HepG2 (cell line): Measurements from ENCODE around the gene MAP2K6.

Experiments
- CTCF ChIP-seq: sonication (generic); formaldehyde crosslinking; IDR thresholded peaks from 2 replicates; pipeline ENCODE4 v1.5.0; 2020; ENCODE audit warnings: mild to moderate bottlenecking, missing genetic modification reagents, moderate library complexity
- EP300 ChIP-seq, 3 experiments: sonication (generic) in 1 of 3; formaldehyde crosslinking in 1 of 3; IDR thresholded peaks; 2 replicates each; pipeline versions ENCODE4 v1.5.1 to v1.6.1; 2011 to 2020; ENCODE audit warnings: low read depth in 2 of 3, low read length in 2 of 3, borderline replicate concordance in 1 of 3, improper control_type of control experiment in 1 of 3, mild to moderate bottlenecking in 1 of 3, missing genetic modification reagents in 1 of 3, moderate library complexity in 1 of 3
- HMGXB4 ChIP-seq, 2 experiments: sonication (generic) in 1 of 2; formaldehyde crosslinking in 1 of 2; IDR thresholded peaks; 2 replicates each; pipeline versions ENCODE4 v1.4.0 to v1.6.1; 2018 to 2020; ENCODE audit warnings: missing genetic modification reagents in 2 of 2, borderline replicate concordance in 1 of 2, low read depth in 1 of 2, mild to moderate bottlenecking in 1 of 2, missing biosample characterization in 1 of 2
- MAFK ChIP-seq, 2 experiments: IDR thresholded peaks in 1 of 2; conservative IDR thresholded peaks in 1 of 2; 2 replicates each; pipeline ENCODE4 v1.6.1; 2011; ENCODE audit warnings: improper control_type of control experiment in 2 of 2, low read length in 2 of 2
- MAX ChIP-seq: IDR thresholded peaks from 2 replicates; pipeline ENCODE4 v1.6.1; 2012; ENCODE audit warnings: inconsistent platforms
- NCOA2 ChIP-seq: sonication (generic); formaldehyde crosslinking; IDR thresholded peaks from 2 replicates; pipeline ENCODE4 v1.8.0; 2022; ENCODE audit warnings: inconsistent platforms
- TBP ChIP-seq: sonication (generic); formaldehyde crosslinking; IDR thresholded peaks from 2 replicates; pipeline ENCODE4 v1.5.0; 2020; ENCODE audit warnings: missing genetic modification reagents
- ZMAT5 ChIP-seq: sonication (generic); formaldehyde crosslinking; IDR thresholded peaks from 2 replicates; pipeline ENCODE4 v1.5.0; 2020; ENCODE audit warnings: mild to moderate bottlenecking, low read depth, missing genetic modification reagents, borderline replicate concordance
- ZNF17 ChIP-seq: sonication (generic); formaldehyde crosslinking; IDR thresholded peaks from 2 replicates; pipeline ENCODE4 v1.5.0; 2020; ENCODE audit warnings: mild to moderate bottlenecking, missing genetic modification reagents
- ZNF777 ChIP-seq: sonication (generic); formaldehyde crosslinking; IDR thresholded peaks from 2 replicates; pipeline ENCODE4 v1.4.0; 2020; ENCODE audit warnings: missing genetic modification reagents
- ZNF792 ChIP-seq: IDR thresholded peaks from 2 replicates; pipeline ENCODE4 v1.6.1; 2016
- TF ChIP-seq, protein P1 (sequence below): fragments of 450-650 bp; IDR thresholded peaks from 2 replicates; pipeline ENCODE4 v1.6.1; 2017; ENCODE audit warnings: mild to moderate bottlenecking

GRCh38 chr17:69452664-69453260, 38.3 kb downstream of the MAP2K6 start:
- TF ChIP-seq CTCF (CRISPR knock-in tag) = no peak
- no peak for TF ChIP-seq MAFK (conservative IDR thresholded peaks at IDR 0.05 in 1 of 2, IDR thresholded peaks at IDR 0.05 in 1 of 2; ENCODE audit: low read length in 2 of 2)
- no peak for TF ChIP-seq ZMAT5 (CRISPR knock-in tag)
- no peak for TF ChIP-seq ZNF777 (CRISPR knock-in tag)
- TF ChIP-seq MAX = no peak
- TF ChIP-seq ZNF17 (CRISPR knock-in tag) = no peak
- no peak for TF ChIP-seq EP300 (IDR thresholded peaks at IDR 0.05; ENCODE audit: low read depth in 2 of 2, low read length in 2 of 2)
- TF ChIP-seq EP300 (CRISPR knock-in tag; IDR thresholded peaks at IDR 0.05; ENCODE audit: borderline replicate concordance) = no peak
- TF ChIP-seq NCOA2 = no peak
- TF ChIP-seq HMGXB4 (CRISPR knock-in tag; IDR thresholded peaks at IDR 0.05; ENCODE audit: borderline replicate concordance in 1 of 2, low read depth in 1 of 2) = no peak
- TF ChIP-seq ZNF792 = no peak
- no peak for TF ChIP-seq TBP (CRISPR knock-in tag)
- TF ChIP-seq, protein P1, sequence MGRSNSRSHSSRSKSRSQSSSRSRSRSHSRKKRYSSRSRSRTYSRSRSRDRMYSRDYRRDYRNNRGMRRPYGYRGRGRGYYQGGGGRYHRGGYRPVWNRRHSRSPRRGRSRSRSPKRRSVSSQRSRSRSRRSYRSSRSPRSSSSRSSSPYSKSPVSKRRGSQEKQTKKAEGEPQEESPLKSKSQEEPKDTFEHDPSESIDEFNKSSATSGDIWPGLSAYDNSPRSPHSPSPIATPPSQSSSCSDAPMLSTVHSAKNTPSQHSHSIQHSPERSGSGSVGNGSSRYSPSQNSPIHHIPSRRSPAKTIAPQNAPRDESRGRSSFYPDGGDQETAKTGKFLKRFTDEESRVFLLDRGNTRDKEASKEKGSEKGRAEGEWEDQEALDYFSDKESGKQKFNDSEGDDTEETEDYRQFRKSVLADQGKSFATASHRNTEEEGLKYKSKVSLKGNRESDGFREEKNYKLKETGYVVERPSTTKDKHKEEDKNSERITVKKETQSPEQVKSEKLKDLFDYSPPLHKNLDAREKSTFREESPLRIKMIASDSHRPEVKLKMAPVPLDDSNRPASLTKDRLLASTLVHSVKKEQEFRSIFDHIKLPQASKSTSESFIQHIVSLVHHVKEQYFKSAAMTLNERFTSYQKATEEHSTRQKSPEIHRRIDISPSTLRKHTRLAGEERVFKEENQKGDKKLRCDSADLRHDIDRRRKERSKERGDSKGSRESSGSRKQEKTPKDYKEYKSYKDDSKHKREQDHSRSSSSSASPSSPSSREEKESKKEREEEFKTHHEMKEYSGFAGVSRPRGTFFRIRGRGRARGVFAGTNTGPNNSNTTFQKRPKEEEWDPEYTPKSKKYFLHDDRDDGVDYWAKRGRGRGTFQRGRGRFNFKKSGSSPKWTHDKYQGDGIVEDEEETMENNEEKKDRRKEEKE = no peak
